ENCODE data around the gene TMCO4.

- TF ChIP-seq CTCF (conservative IDR thresholded peaks at IDR 0.05 in 1 of 2, IDR thresholded peaks at IDR 0.05 in 1 of 2; ENCODE audit: low read depth in 1 of 2, low read length in 2 of 2) (no peak), EZH2 (IDR thresholded peaks at IDR 0.05; ENCODE audit: low read length, missing control alignments) (no peak)
These were observed 105.4 kb downstream of the TMCO4 start for GRCh38 chr1:19694298-19694697.

Data from fibroblast of lung (primary cell).